ENCODE measurements around the gene FLT1.
A peak's percentile ranks its signal among the peaks of the same experiment; 100 is the strongest.

Gene FLT1

DNA sequence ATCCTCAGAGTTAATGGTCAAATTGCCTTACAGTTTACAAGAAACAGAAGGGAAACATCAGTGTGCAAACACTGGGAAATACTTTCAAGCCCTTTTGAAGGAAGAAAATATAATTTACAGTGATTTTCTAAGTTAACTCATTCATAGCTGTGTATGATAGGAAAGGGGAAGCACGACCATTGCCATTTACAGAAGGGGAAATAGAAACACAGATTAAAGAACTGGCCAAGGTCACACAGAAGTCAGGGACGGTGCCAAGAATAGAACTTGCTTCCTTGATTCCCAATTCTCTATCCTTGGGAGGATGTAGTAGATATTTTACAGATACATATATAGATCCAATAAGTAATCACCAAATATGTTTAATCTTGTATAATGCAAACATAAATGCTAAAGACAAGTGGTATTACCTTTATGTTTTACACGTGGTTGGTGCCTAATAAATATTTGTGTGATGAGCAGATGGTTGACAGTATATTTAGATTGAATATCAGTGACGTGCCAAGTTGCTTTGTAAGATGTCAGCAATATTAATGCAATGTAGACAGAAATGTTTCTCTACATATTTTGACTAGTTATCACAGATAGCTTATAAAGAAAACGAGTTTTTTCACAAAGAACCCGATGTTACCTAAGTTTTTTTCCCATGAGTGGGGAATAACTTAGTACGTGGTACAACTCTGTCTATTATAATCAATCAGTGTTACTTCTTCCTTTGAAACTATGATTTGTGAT lies 73.1 kb downstream of the FLT1 start:
- DNase-seq (ENCODE audit: low read depth in 2 of 2): no peak
- no peak overlapping the region for H3K4me3 ChIP-seq (replicated peaks in 1 of 2; ENCODE audit: low read depth in 2 of 2, low read length in 2 of 2)
- TF ChIP-seq, protein P1, sequence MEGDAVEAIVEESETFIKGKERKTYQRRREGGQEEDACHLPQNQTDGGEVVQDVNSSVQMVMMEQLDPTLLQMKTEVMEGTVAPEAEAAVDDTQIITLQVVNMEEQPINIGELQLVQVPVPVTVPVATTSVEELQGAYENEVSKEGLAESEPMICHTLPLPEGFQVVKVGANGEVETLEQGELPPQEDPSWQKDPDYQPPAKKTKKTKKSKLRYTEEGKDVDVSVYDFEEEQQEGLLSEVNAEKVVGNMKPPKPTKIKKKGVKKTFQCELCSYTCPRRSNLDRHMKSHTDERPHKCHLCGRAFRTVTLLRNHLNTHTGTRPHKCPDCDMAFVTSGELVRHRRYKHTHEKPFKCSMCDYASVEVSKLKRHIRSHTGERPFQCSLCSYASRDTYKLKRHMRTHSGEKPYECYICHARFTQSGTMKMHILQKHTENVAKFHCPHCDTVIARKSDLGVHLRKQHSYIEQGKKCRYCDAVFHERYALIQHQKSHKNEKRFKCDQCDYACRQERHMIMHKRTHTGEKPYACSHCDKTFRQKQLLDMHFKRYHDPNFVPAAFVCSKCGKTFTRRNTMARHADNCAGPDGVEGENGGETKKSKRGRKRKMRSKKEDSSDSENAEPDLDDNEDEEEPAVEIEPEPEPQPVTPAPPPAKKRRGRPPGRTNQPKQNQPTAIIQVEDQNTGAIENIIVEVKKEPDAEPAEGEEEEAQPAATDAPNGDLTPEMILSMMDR (IDR thresholded peaks at IDR 0.05; ENCODE audit: low read depth, low read length): no peak

DNA sequence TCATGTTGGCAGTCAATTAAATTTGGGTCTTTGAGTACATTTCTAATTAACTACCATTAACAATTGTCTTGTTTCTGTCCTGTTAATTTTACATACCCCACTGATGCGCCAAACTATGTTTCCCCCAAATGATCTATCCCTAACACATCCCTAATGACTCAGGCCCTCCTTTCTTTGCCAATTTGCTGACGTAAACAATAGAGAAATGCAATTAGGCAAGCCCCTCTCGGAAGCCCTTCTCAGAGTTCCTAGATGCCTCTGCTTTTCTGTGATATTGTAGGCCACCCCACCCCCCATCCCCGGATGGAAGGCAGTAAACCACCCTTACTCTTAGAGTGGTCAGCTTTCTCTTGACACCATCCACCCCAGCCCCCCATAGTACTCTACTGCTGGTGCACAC lies 74.2 kb downstream of the FLT1 start:
- no peak overlapping the region for H3K4me3 ChIP-seq (replicated peaks in 1 of 2; ENCODE audit: low read depth in 2 of 2, low read length in 2 of 2)
- TF ChIP-seq, protein P1 (IDR thresholded peaks at IDR 0.05; ENCODE audit: low read depth, low read length): no peak
- no peak for DNase-seq (ENCODE audit: low read depth in 2 of 2)

DNA sequence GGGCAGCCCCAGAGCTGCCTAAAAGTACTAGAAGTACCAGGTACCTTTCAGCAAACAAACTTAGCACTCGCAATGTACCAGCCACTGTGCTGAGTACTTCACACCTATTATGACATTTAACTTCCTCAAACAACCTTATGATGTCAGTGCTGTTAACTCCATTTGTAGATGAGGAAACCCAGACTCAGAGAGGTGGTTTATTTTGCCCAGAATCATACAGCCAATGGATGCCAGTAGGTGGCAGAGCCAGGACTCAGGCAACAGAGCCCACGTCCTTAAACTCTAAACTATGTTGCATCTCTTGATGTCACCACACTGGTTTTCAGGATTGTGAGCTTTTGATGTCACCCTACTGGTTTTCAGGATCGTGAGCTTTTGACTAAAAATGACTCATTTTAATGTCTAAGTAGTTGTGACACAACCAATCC lies 78.9 kb downstream of the FLT1 start:
- TF ChIP-seq, protein P1 (IDR thresholded peaks at IDR 0.05; ENCODE audit: low read depth, low read length): no peak
- H3K4me3 ChIP-seq (replicated peaks in 1 of 2; ENCODE audit: low read depth in 2 of 2, low read length in 2 of 2): no peak overlapping the region
- no peak for DNase-seq (ENCODE audit: low read depth in 2 of 2)

DNA sequence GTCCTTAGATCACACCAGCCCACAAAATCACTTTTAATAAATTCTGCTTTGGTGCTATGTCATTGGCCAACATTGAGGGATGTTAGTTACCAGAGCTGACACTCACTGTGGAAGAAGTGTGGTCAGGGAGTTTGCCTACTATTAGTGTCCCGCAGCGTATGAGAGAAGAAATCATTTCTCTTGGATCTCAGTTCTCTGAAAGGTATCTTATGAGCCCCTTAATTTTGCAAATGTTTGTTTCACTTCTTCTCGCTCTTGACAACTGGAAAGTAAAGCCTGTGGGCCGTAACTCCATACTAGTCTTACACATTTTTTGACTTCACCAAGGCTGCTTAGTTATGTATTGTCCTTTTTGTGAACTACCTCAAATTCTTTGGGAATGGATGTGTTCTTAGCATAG lies 80.9 kb downstream of the FLT1 start:
- DNase-seq (ENCODE audit: low read depth in 2 of 2): no peak

DNA sequence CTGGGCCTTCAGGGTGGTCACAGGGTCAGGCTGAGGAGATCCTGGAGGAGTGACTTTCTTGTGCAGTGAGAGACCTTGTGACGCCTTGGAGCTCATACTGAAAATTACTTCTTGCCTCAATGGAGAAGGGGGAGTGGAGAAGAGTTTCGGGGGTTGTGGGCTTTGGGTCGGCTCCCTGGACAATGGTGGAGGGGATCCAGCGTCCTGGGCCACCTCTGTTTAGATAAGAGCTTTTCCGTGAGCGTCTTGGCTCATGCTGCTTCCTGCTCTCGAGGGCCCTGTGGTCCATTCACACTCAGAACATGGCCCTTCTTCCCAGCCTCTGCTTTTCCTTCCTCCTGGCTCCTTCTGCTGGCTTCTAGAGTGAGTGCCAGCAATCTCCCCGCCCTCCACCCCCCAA lies 81.9 kb downstream of the FLT1 start:
- TF ChIP-seq, protein P1 (IDR thresholded peaks at IDR 0.05; ENCODE audit: low read depth, low read length): no peak
- peak in 1 of 2 donors; percentile 20 for DNase-seq (ENCODE audit: low read depth in 2 of 2)
- H3K4me3 ChIP-seq (replicated peaks in 1 of 2; ENCODE audit: low read depth in 2 of 2, low read length in 2 of 2): no peak overlapping the region

More for the DNA sequence above, 80.9 kb downstream of the FLT1 start:
- no peak overlapping the region for H3K4me3 ChIP-seq (replicated peaks in 1 of 2; ENCODE audit: low read depth in 2 of 2, low read length in 2 of 2)
- TF ChIP-seq, protein P1 (IDR thresholded peaks at IDR 0.05; ENCODE audit: low read depth, low read length): no peak

DNA sequence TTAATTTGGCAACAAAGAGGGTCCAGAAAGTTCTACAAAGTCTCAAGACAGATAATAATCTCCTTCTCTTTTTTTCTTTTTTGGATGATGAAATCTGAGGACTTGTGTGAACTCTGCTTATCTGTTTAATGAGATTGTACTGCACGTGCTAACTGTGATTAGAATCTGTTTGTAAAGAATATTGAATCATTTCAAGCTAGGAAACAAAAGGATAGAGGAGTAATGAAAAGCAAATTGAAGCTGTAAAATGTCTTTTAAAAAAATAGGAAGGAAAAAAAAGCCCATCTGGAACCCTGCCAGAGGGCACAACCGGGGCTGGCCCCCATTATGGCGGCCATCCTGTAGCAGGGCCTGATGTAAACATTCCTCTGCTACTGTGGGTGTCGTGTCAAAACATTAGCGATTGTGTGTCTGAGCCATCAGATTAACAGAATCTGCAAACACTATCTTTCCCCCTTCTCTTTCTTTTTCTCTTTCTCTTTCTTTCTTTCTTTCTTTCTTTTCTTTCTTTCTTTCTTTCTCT lies 83.0 kb downstream of the FLT1 start:
- TF ChIP-seq, protein P1 (IDR thresholded peaks at IDR 0.05; ENCODE audit: low read depth, low read length): no peak
- H3K4me3 ChIP-seq (replicated peaks in 1 of 2; ENCODE audit: low read depth in 2 of 2, low read length in 2 of 2): no peak overlapping the region
- DNase-seq (ENCODE audit: low read depth in 2 of 2): peak in 1 of 2 donors; percentile 18

Measured in cardiac fibroblast (primary cell).